GM18867 (cell line): Measurements from ENCODE around the gene FOXRED2.
"Not testable (repeated sequence)": the region's sequence is repeated elsewhere in the genome, so short reads cannot be mapped to it uniquely, and the experiment has no call there.

Source experiments
- ATAC-seq: cut with Tn5 transposase; IDR thresholded peaks from one replicate; pipeline ENCODE4 v1.9.1; 2021; ENCODE audit warnings: mild to moderate bottlenecking, moderate library complexity; ENCODE audit not compliant: unreplicated experiment

FOXRED2 gene

GRCh38 chr22:36452250-36452977 is 54.4 kb downstream of the FOXRED2 start:
- ATAC-seq: no peak

- ATAC-seq: not testable (repeated sequence)
Observed at GRCh38 chr22:36450923-36451322, 55.9 kb downstream of the FOXRED2 start.

GRCh38 chr22:36449596-36450175 is 57.2 kb downstream of the FOXRED2 start:
- ATAC-seq: no peak

- no peak for ATAC-seq
Observed at GRCh38 chr22:36447632-36448031, 59.2 kb downstream of the FOXRED2 start.

- no peak for ATAC-seq
Observed at GRCh38 chr22:36445158-36445668, 61.6 kb downstream of the FOXRED2 start.

- ATAC-seq: no peak
Observed at GRCh38 chr22:36443198-36443770, 63.6 kb downstream of the FOXRED2 start.

- ATAC-seq: no peak
Observed at GRCh38 chr22:36442506-36443197, 64.2 kb downstream of the FOXRED2 start.

GRCh38 chr22:36440429-36441002 is 66.3 kb downstream of the FOXRED2 start:
- no peak for ATAC-seq

- ATAC-seq: no peak
Observed at GRCh38 chr22:36439481-36440271, 67.2 kb downstream of the FOXRED2 start.
